Omental fat pad (tissue), 4 donors: ENCODE data around the gene SYNPO2. TPM values are rescaled to one million over a fixed set of nuclear protein-coding genes. Genes with fewer than 3 reads are reported as not detected.

Experiments
- ATAC-seq: fragments of 150-250 bp; one replicate; pipeline ENCODE4 v1.9.1; 2016; ENCODE audit warnings: mild to moderate bottlenecking, moderate library complexity; ENCODE audit not compliant: low FRiP score
- DNase-seq: peaks from one replicate; pipeline ENCODE4 v3.0.0-alpha.2; 2019; ENCODE audit warnings: low spot score
- CTCF ChIP-seq, 3 donors: fragments of 450-650 bp; IDR thresholded peaks; one replicate each; pipeline ENCODE4 v1.5.1; 2016 to 2017; ENCODE audit warnings: antibody characterized with exemption in 3 of 3, mild to moderate bottlenecking in 3 of 3, moderate library complexity in 2 of 3
- total RNA-seq, 4 donors: library from RNA; depleted of rRNA; stranded (reverse); fragments of >200 nt; gene quantifications; one replicate each; pipeline ENCODE4 v1.1.0, GENCODE V29; 2016

The SYNPO2 gene
- total RNA-seq, 4 donors from 2014 or later = 23.3 to 72.0 (median 41.3) TPM

- no peak for ATAC-seq
- no peak for DNase-seq
- TF ChIP-seq CTCF (IDR thresholded peaks at IDR 0.05) = no peak
These were observed 198.5 kb downstream of the SYNPO2 start for GRCh38 chr4:119087121-119087520.

- TF ChIP-seq CTCF (IDR thresholded peaks at IDR 0.05) = no peak
- ATAC-seq = no peak
- DNase-seq = no peak
These were observed 199.0 kb downstream of the SYNPO2 start for GRCh38 chr4:119087656-119088055.

GRCh38 chr4:119093042-119093827 is 204.6 kb downstream of the SYNPO2 start:
- no peak for ATAC-seq
- no peak for TF ChIP-seq CTCF (IDR thresholded peaks at IDR 0.05)

GRCh38 chr4:119097282-119097900 is 208.7 kb downstream of the SYNPO2 start:
- DNase-seq = no peak
- TF ChIP-seq CTCF (IDR thresholded peaks at IDR 0.05) = no peak

More at GRCh38 chr4:119093042-119093827, 204.6 kb downstream of the SYNPO2 start:
- no peak for DNase-seq

GRCh38 chr4:119098306-119098705 is 209.7 kb downstream of the SYNPO2 start:
- no peak for ATAC-seq
- TF ChIP-seq CTCF (IDR thresholded peaks at IDR 0.05) = no peak

More at GRCh38 chr4:119097282-119097900, 208.7 kb downstream of the SYNPO2 start:
- no peak for ATAC-seq

GRCh38 chr4:119099227-119099810 is 210.7 kb downstream of the SYNPO2 start:
- TF ChIP-seq CTCF (IDR thresholded peaks at IDR 0.05) = no peak
- DNase-seq (no peak), ATAC-seq (peak; percentile 72)

More at GRCh38 chr4:119098306-119098705, 209.7 kb downstream of the SYNPO2 start:
- DNase-seq = no peak
